Measurements from ENCODE around the gene KCNQ1.

Gene KCNQ1

GRCh38 chr11:2883640-2883978 lies 438.8 kb downstream of the KCNQ1 start:
- Mint-ChIP-seq H3K4me3 (peak overlapping the region; percentile 4), H3K27ac (no peak overlapping the region), H3K27me3 (ENCODE audit: low read depth) (peaks cover 36% of the 10 kb centered on the region), H3K9me3 (no peaks in the 10 kb centered on the region), H3K36me3 (ENCODE audit: low read depth) (no peaks in the 10 kb centered on the region), H3K4me1 (ENCODE audit: low read depth) (no peaks in the 10 kb centered on the region)

- H3K27me3 Mint-ChIP-seq (ENCODE audit: low read depth), result peaks cover 36% of the 10 kb centered on the region
- no peaks in the 10 kb centered on the region for H3K9me3 Mint-ChIP-seq
- H3K27ac Mint-ChIP-seq, result no peak overlapping the region
- H3K36me3 Mint-ChIP-seq (ENCODE audit: low read depth), result no peaks in the 10 kb centered on the region
- H3K4me3 Mint-ChIP-seq, result no peak overlapping the region
- no peaks in the 10 kb centered on the region for H3K4me1 Mint-ChIP-seq (ENCODE audit: low read depth)
Observed at GRCh38 chr11:2883979-2884815, 439.4 kb downstream of the KCNQ1 start.

GRCh38 chr11:2885017-2885677 lies 440.3 kb downstream of the KCNQ1 start:
- H3K4me3 Mint-ChIP-seq, result peak overlapping the region; percentile 87
- H3K27me3 Mint-ChIP-seq (ENCODE audit: low read depth), result peaks cover 36% of the 10 kb centered on the region
- no peak overlapping the region for H3K27ac Mint-ChIP-seq
- H3K9me3 Mint-ChIP-seq, result no peaks in the 10 kb centered on the region
- H3K4me1 Mint-ChIP-seq (ENCODE audit: low read depth), result no peaks in the 10 kb centered on the region
- H3K36me3 Mint-ChIP-seq (ENCODE audit: low read depth), result no peaks in the 10 kb centered on the region

- Mint-ChIP-seq H3K4me3 (peak within 1 kb of the TSS; percentile 87), H3K36me3 (ENCODE audit: low read depth) (no peaks in the 10 kb centered on the region), H3K27me3 (ENCODE audit: low read depth) (peaks cover 35% of the 10 kb centered on the region), H3K27ac (no peak within 1 kb of the TSS), H3K9me3 (no peaks in the 10 kb centered on the region), H3K4me1 (ENCODE audit: low read depth) (no peaks in the 10 kb centered on the region)
Observed at GRCh38 chr11:2885678-2886081, 440.9 kb downstream of the KCNQ1 start, which contains the start of gene CDKN1C. Gene CDKN1C (minus strand): TSS chr11:2885775. CDS start chr11:2885456, 319 bp downstream.

GRCh38 chr11:2886191-2886894 lies 441.5 kb downstream of the KCNQ1 start:
- H3K4me1 Mint-ChIP-seq (ENCODE audit: low read depth), result no peaks in the 10 kb centered on the region
- peak overlapping the region; percentile 73 for H3K4me3 Mint-ChIP-seq
- no peak overlapping the region for H3K27ac Mint-ChIP-seq
- H3K36me3 Mint-ChIP-seq (ENCODE audit: low read depth), result no peaks in the 10 kb centered on the region
- H3K9me3 Mint-ChIP-seq, result no peaks in the 10 kb centered on the region
- H3K27me3 Mint-ChIP-seq (ENCODE audit: low read depth), result peaks cover 30% of the 10 kb centered on the region

GRCh38 chr11:2886936-2887335 lies 442.1 kb downstream of the KCNQ1 start:
- Mint-ChIP-seq H3K27me3 (ENCODE audit: low read depth) (peaks cover 30% of the 10 kb centered on the region), H3K36me3 (ENCODE audit: low read depth) (no peaks in the 10 kb centered on the region), H3K27ac (no peak overlapping the region), H3K4me1 (ENCODE audit: low read depth) (peaks cover 2% of the 10 kb centered on the region), H3K9me3 (no peaks in the 10 kb centered on the region), H3K4me3 (peak overlapping the region; percentile 73)

GRCh38 chr11:2887515-2888195 lies 442.8 kb downstream of the KCNQ1 start:
- Mint-ChIP-seq H3K27me3 (ENCODE audit: low read depth) (peaks cover 24% of the 10 kb centered on the region), H3K27ac (no peak overlapping the region), H3K9me3 (no peaks in the 10 kb centered on the region), H3K4me3 (no peak overlapping the region), H3K4me1 (ENCODE audit: low read depth) (peaks cover 4% of the 10 kb centered on the region), H3K36me3 (ENCODE audit: low read depth) (no peaks in the 10 kb centered on the region)

GRCh38 chr11:2888266-2888968 lies 443.6 kb downstream of the KCNQ1 start:
- Mint-ChIP-seq H3K9me3 (no peaks in the 10 kb centered on the region), H3K27me3 (ENCODE audit: low read depth) (peaks cover 16% of the 10 kb centered on the region), H3K4me1 (ENCODE audit: low read depth) (peaks cover 7% of the 10 kb centered on the region), H3K4me3 (no peak overlapping the region), H3K27ac (no peak overlapping the region), H3K36me3 (ENCODE audit: low read depth) (no peaks in the 10 kb centered on the region)

- peaks cover 7% of the 10 kb centered on the region for H3K4me1 Mint-ChIP-seq (ENCODE audit: low read depth)
- peaks cover 13% of the 10 kb centered on the region for H3K27me3 Mint-ChIP-seq (ENCODE audit: low read depth)
- H3K36me3 Mint-ChIP-seq (ENCODE audit: low read depth), result no peaks in the 10 kb centered on the region
- H3K27ac Mint-ChIP-seq, result no peak overlapping the region
- no peaks in the 10 kb centered on the region for H3K9me3 Mint-ChIP-seq
- no peak overlapping the region for H3K4me3 Mint-ChIP-seq
Observed at GRCh38 chr11:2889362-2890273, 444.8 kb downstream of the KCNQ1 start.

GRCh38 chr11:2890466-2891294 lies 445.9 kb downstream of the KCNQ1 start:
- no peak overlapping the region for H3K4me3 Mint-ChIP-seq
- peaks cover 10% of the 10 kb centered on the region for H3K27me3 Mint-ChIP-seq (ENCODE audit: low read depth)
- no peaks in the 10 kb centered on the region for H3K36me3 Mint-ChIP-seq (ENCODE audit: low read depth)
- H3K4me1 Mint-ChIP-seq (ENCODE audit: low read depth), result peaks cover 7% of the 10 kb centered on the region
- no peaks in the 10 kb centered on the region for H3K9me3 Mint-ChIP-seq
- H3K27ac Mint-ChIP-seq, result no peak overlapping the region

- H3K9me3 Mint-ChIP-seq, result no peaks in the 10 kb centered on the region
- H3K27me3 Mint-ChIP-seq (ENCODE audit: low read depth), result peaks cover 9% of the 10 kb centered on the region
- H3K4me1 Mint-ChIP-seq (ENCODE audit: low read depth), result peaks cover 7% of the 10 kb centered on the region
- peak overlapping the region; percentile 81 for H3K4me3 Mint-ChIP-seq
- peak overlapping the region; percentile 74 for H3K27ac Mint-ChIP-seq
- H3K36me3 Mint-ChIP-seq (ENCODE audit: low read depth), result no peaks in the 10 kb centered on the region
Observed at GRCh38 chr11:2891326-2892214, 446.8 kb downstream of the KCNQ1 start.
